SK-N-SH (cell line): Measurements from ENCODE around the gene OTOP3.

Source experiments
- CHD2 ChIP-seq: fragments of 150-350 bp; IDR thresholded peaks from 2 replicates; pipeline ENCODE4 v1.6.1; 2018; ENCODE audit warnings: low read length; ENCODE audit not compliant: partially characterized antibody
- CTCF ChIP-seq: fragments of 200-600 bp; sonication (generic); IDR thresholded peaks from 2 replicates; pipeline ENCODE4 v1.6.1; 2017; ENCODE audit warnings: antibody characterized with exemption, mild to moderate bottlenecking, moderate library complexity
- EP300 ChIP-seq, 2 experiments: IDR thresholded peaks; 2 replicates each; pipeline versions ENCODE4 v1.4.0 to v1.6.1; 2012; ENCODE audit warnings: borderline replicate concordance in 1 of 2, low read depth in 1 of 2, low read length in 1 of 2
- EZH2phosphoT487 ChIP-seq: fragments of 200-600 bp; sonication (generic); IDR thresholded peaks from 2 replicates; pipeline ENCODE4 v1.6.1; 2017; ENCODE audit warnings: low read depth, mixed run types, mild to moderate bottlenecking, antibody characterized with exemption, moderate library complexity, borderline replicate concordance
- MAX ChIP-seq: IDR thresholded peaks from 2 replicates; pipeline ENCODE4 v1.4.0; 2012; ENCODE audit warnings: low read depth
- NRF1 ChIP-seq: IDR thresholded peaks from 2 replicates; pipeline ENCODE4 v1.6.1; 2012; ENCODE audit warnings: low read depth, mild to moderate bottlenecking, low read length
- POLR2AphosphoS5 ChIP-seq: IDR thresholded peaks from 2 replicates; pipeline ENCODE4 v1.6.1; 2012; ENCODE audit warnings: low read depth, low read length
- RAD21 ChIP-seq: IDR thresholded peaks from 2 replicates; pipeline ENCODE4 v1.6.1; 2012; ENCODE audit warnings: mild to moderate bottlenecking, low read length
- RFX5 ChIP-seq: IDR thresholded peaks from 2 replicates; pipeline ENCODE4 v1.6.1; 2012; ENCODE audit warnings: mild to moderate bottlenecking, improper control_type of control experiment, low read length
- SIN3A ChIP-seq: IDR thresholded peaks from 2 replicates; pipeline ENCODE4 v1.6.1; 2012; ENCODE audit warnings: low read depth, mild to moderate bottlenecking, low read length, moderate library complexity, borderline replicate concordance
- TAF1 ChIP-seq: IDR thresholded peaks from 2 replicates; pipeline ENCODE4 v1.6.1; 2012; ENCODE audit warnings: low read depth, mild to moderate bottlenecking, low read length, moderate library complexity, borderline replicate concordance
- ZBTB33 ChIP-seq: IDR thresholded peaks from 2 replicates; pipeline ENCODE4 v1.4.0; 2012; ENCODE audit warnings: low read depth, borderline replicate concordance

GRCh38 chr17:74903034-74903433, 32.7 kb upstream of the OTOP3 start:
- TF ChIP-seq EZH2phosphoT487: no peak
- no peak for TF ChIP-seq EP300 (IDR thresholded peaks at IDR 0.05; ENCODE audit: borderline replicate concordance in 1 of 2, low read depth in 1 of 2, low read length in 1 of 2)
- no peak for TF ChIP-seq CTCF
- no peak for TF ChIP-seq ZBTB33
- TF ChIP-seq RAD21: no peak
- TF ChIP-seq SIN3A: no peak
- no peak for TF ChIP-seq NRF1
- no peak for TF ChIP-seq MAX
- no peak for TF ChIP-seq CHD2
- TF ChIP-seq RFX5: no peak
- no peak for TF ChIP-seq POLR2AphosphoS5
- no peak for TF ChIP-seq TAF1
